Measurements from ENCODE around the gene FLT1.

FLT1 gene

GRCh38 chr13:28494778-28495537 is at the start of gene FLT1:
FLT1 (minus strand) TSS chr13:28495128; CDS start chr13:28494843, 285 bp downstream.
- no peak for DNase-seq

- DNase-seq = no peak
Measured at GRCh38 chr13:28544026-28544425, 49.1 kb upstream of the FLT1 start.

- DNase-seq = no peak
Measured at GRCh38 chr13:28542804-28543203, 47.9 kb upstream of the FLT1 start.

DNA sequence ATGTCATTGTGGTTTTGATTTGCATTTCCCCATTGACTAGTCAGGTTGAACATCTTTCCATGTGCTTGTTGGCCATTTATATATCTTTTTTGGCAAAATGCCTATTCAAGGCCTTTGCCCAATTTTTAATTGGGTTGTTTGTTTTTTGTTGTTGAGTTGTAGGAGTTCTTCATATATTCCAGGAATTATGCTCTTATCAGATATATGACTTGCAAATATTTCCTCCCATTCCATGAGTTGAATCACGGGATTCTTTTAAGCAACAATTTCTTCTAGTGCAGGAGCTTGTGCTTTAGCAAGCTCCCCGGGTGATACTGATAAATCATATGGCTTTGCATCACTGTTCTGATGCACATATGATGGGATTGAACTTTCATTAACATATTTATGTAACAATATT is 47.0 kb upstream of the FLT1 start:
- no peak for DNase-seq

DNA sequence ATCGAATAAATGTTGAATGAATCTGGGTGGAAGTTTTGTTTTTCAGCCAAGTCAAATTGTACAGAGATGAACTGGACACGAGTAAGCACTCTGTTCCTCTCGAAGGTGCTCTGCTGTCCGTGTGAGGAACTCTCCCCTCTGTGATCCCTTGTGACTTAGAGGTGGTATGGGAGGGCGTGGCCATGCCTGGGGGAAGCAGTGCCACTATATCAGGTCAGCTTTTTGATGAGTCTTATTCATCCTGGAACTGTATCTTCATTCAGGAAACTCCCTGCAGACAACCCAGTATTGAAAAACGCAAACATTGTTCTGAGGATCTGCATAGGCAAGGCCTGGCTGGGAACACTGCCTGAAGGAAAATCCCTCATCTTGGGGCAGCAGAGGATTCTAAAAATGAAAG is 45.7 kb upstream of the FLT1 start:
- DNase-seq = no peak

DNA sequence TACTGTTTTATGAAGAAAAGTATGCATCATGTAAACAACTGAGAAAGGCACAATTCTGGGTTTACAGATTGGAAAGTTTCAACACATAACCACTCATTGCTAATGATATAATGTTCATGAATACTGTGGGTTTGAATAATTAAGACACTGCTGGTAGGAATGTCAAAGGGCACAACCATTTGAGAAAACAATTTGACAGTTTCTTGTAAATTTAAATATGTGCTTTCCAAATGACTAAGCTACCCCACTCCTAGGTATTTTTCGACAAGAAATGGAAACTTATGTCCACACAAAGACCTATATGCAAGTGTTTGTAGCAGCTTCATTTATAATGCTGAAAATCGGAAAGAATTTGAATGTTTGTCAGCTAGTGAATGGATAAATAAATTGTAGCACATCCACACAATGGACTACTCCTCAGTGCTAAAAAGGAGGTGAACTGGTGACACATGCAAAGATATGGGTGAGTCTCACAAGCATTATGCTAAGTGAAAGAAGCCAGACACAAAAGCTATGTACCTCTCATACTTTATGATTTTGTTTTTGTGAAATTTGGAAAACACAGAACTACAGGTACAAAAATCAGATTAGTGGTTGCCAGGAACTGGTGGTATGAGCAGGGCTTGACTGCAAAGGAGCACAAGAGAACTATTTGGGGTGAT is 44.8 kb upstream of the FLT1 start:
- no peak for DNase-seq

DNA sequence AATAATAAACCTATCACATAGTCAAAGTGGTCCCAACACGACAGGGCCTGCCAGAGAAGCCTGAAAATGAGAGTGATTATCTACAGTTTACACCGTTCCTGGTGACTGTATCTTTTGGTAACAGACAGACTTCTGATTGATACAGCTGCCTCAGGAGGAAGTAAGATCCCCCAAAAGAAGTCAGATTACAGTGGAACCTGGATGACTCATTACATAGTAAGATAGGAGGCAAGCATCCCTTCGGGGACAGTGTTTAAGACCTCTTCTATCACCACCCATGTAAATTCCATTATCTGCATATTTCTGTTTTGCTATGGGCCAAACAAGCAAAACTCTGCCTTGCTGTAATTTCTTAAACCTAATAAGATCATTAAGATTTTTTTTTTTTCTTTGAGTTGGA is 44.0 kb upstream of the FLT1 start:
- DNase-seq = no peak

- DNase-seq = no peak
Measured at GRCh38 chr13:28537171-28537570, 42.2 kb upstream of the FLT1 start.

- DNase-seq = no peak
Measured at GRCh38 chr13:28536371-28536770, 41.4 kb upstream of the FLT1 start.

- no peak for DNase-seq
Measured at GRCh38 chr13:28535734-28536133, 40.8 kb upstream of the FLT1 start.

DNA sequence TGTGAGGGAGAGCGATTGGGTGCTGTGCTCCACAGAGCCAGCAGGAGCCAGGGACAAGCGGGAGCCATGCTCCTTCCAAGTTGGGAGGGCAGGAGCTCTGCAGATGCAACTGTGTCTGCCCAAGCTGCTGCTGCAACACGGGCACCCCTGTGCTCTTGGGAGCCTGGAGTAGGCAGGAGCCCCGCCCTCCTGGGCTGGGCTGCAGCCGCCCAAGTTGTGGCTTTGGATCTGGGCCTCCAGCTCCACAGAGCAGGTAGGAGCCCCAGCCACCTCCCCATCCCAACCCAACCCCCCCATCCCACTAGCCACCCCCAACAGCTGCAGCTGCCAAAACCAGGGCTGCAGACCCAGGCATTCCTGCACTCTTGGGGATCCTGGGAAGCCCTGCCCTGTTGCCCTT is 39.9 kb upstream of the FLT1 start:
- no peak for DNase-seq

DNA sequence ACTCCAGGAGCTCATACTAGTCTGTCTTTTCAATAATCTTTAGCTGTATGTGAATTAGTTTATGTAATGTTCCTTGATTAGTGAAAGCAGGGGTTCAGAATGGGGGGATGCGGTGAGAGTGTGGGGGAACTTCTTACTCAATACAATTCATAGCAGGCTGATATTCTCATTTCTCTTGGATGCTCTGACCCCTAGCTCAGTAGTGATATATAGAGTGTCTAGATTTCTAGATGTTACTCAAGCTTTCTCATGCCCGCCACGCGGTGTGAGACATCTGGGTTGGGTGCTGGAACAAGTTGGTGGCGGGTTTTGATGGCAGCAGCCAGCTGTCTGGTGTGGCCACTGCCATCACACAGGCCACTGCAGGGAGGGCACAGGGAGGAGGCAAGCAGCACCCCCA is 39.3 kb upstream of the FLT1 start:
- DNase-seq = no peak

DNA sequence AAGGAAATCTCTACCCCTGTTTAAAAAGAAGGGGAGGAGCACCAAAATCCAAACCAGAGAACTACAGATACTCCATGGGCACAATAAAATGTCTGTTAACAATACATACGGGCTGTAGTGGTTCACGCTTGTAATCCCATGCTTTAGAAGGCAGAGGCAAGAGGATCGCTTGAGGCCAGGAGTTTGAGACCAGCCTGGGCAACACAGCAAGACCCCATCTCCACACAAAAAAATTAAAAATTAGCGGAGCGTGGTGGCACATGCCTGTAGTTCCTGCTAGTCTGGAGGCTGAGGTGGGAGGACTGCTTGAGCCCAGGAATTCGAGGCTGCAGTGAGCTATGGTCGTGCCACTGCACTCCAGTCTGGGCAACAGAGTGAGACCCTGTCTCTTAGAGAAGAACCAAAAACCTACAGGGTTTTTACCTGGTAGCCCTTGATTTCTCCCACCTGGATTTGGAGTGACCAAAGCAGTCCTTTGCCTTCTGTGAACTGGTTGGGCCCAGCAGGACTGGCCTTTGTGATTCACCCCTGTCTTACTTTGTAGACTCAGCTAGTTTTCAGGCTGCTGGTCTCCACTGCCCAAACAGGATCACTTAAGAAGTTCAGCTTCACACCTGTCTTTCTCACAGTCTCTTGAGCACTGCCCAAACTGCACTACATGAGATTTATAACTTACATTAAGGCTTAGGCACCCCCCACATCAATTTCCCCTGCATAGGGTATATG is 38.7 kb upstream of the FLT1 start:
- DNase-seq = no peak

DNA sequence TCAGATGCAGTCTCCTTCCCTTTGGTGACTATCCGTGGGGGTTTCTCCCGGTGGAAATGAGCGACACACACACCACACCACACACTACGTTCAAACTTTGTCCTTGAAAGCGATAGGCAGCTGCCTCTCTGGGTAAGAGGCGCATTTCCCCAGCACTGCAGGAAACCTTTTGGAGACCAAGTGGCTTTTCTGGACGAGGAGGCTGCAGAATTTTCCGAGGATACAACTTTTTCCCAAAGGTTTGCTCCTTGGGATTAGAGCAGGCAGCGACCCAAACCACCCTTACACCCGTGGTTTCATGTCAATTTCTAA is 38.2 kb upstream of the FLT1 start:
- DNase-seq = no peak

- no peak for DNase-seq
Measured at GRCh38 chr13:28532388-28533124, 37.6 kb upstream of the FLT1 start.

DNA sequence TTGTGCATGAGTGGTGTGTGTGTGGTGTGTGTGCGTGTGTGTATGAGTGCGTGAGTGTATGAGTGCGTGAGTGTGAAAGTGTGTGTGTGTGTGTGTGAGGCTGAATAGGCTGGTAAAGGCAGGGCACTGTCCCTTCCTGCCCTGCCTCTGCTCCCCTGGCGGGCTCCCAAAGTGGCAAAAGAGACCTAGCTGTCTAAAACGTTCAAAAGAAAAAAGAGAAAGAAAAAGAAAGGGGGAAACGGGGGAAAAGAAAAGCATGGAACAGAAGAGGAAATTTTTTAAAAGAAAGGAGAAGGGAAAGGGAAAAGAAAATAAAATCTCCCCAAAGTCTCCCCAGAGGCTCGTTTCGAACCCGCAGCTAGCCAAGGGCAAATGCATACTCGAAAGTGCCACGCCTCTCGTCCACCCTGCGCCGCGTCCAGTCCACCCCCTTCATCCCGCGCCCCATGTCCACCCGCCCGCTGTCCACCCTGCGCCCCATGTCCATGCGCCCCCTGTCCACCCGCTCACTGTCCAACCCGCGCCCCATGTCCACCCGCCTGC is 37.0 kb upstream of the FLT1 start:
- no peak for DNase-seq

DNA sequence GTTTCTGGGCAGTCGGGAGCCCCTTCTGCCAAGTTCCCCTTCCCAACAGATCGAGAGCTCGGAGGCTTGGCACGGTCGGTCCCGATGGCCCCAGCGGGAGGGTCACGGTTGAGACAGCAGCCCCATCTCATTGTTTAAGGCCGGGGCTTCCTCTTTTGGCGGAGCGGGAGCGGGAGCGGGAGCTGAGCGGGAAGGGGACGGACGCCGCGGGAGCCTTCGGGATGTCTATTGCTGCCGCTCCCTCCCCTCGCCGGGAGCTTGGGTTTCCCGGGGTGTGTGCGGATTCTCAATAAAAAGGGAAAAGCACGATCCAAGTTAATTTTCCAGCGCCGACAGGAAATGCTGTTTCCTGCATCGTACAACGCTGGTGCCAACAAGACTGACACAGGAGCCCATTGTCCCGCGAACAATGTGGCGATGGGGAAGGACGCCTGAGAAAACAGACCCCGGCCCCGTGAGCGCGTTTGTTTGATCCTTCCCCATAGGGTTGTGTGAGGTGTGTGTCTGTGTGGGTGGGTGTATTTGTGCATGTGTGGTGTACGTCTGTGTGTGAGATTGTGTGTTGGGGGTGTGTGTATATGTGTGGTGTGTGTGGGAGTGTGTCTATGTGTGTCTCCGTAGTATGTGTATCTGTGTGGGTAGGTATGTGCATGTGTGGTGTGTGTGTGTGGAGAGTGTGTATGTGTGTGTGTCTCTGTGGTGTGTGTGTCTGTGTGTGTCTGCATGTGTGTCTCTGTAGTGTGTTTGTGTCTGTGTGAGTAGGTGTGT is 36.3 kb upstream of the FLT1 start:
- no peak for DNase-seq

DNA sequence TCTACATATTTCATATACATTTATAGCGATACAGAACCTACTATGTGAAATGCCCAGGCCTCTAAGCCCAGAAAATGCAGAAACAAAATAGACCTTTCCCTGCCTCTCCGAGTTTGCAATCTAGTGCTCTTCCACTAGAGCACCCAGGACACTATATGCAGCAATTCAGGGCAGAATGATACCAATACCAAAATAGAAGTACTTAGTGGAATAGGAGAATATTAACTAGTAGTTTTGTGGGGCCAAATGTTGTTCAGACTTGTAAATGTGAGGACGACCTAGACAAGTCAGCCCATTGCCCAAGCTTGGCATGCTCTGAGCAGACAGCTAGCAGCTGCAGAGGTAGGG is 35.8 kb upstream of the FLT1 start:
- no peak for DNase-seq

GRCh38 chr13:28529836-28530235 is 34.9 kb upstream of the FLT1 start:
- DNase-seq = no peak

DNA sequence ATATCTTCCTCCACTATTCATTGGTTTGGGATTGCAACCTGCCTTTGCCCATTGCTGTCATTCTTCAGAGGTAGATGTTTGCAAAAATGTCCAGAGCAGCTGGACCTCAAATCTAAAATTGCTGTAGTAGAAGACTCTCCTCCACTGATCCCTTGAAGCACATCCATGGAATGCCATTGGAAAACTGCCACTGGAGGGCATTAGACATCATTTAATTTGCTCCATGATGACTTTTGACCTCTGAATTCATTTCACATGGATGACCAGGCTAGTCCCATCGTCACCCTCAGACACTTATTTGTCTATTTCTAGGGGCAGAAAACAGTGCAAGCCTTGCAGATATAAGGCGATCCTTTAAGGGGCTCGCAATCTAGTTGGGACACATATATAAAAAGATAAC is 33.9 kb upstream of the FLT1 start:
- DNase-seq = no peak

DNA sequence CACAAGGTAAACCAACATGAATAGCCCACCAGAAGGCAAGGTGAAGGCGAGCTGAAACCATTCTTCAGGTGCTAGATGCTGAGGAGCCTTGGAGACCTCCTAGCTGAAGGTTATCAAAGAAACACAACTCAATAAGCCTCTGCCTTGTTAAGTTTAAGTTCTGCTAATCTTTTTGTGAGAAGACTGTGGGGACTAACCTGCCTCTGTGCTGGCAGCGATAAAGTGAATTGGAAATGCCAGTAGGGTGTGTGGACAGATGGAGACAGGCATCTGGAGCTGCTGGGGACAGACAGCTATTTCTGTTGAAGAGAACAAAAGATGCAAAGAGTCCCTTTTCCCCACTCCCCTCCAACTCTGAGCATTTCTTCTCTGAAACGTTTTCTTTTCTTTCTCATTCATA is 33.5 kb upstream of the FLT1 start:
- no peak for DNase-seq

GRCh38 chr13:28527629-28528028 is 32.7 kb upstream of the FLT1 start:
- peak; percentile 61 for DNase-seq

- no peak for DNase-seq
Measured at GRCh38 chr13:28526876-28527275, 31.9 kb upstream of the FLT1 start.

Measured in KG1 (cell line).